C4-2B (cell line): ENCODE measurements around the gene CRISPLD2.

Experiments used
- H3K27ac ChIP-seq: fragments of 450-650 bp; 2 replicates; pipeline ENCODE4 v1.5.1; 2017
- ZFX ChIP-seq: fragments of 450-650 bp; IDR thresholded peaks from 2 replicates; pipeline ENCODE4 v1.6.1; 2017
- TF ChIP-seq, protein P1 (sequence below): fragments of 450-650 bp; conservative IDR thresholded peaks from 2 replicates; pipeline ENCODE4 v1.5.1; 2017; ENCODE audit warnings: mild to moderate bottlenecking

The CRISPLD2 gene

DNA sequence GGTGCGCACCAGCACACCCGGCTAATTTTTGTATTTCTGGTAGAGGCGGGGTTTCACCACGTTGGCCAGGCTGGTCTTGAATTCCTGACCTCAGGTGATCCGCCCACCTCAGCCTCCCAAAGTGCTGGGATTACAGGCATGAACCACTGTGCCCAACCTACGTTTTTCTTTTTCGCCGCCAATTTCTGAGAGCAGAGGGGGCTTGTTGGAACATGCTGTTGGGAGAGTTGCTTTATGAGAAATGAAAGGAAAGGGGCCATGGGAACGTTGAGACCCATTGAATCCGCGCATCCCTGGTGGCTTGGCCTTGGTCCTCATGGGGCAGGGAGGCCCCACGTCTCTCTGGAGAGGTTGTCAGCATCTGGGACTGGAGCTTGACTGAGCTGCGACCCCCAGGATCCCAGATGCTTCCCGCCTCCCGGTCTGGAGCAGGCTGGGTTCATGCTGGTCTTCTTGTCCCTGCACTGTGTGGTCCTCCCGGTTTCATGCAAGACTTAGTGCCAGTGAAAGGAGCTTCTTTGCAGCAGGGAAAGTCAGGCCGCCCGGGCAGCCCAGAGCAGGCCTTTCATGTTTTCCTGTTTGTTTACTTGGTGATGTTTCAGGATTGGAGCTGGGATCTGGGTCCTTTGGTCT is 22.8 kb downstream of the CRISPLD2 start:
- no peak for TF ChIP-seq ZFX
- TF ChIP-seq, protein P1, sequence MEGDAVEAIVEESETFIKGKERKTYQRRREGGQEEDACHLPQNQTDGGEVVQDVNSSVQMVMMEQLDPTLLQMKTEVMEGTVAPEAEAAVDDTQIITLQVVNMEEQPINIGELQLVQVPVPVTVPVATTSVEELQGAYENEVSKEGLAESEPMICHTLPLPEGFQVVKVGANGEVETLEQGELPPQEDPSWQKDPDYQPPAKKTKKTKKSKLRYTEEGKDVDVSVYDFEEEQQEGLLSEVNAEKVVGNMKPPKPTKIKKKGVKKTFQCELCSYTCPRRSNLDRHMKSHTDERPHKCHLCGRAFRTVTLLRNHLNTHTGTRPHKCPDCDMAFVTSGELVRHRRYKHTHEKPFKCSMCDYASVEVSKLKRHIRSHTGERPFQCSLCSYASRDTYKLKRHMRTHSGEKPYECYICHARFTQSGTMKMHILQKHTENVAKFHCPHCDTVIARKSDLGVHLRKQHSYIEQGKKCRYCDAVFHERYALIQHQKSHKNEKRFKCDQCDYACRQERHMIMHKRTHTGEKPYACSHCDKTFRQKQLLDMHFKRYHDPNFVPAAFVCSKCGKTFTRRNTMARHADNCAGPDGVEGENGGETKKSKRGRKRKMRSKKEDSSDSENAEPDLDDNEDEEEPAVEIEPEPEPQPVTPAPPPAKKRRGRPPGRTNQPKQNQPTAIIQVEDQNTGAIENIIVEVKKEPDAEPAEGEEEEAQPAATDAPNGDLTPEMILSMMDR = no peak
- no peak overlapping the region for H3K27ac ChIP-seq

DNA sequence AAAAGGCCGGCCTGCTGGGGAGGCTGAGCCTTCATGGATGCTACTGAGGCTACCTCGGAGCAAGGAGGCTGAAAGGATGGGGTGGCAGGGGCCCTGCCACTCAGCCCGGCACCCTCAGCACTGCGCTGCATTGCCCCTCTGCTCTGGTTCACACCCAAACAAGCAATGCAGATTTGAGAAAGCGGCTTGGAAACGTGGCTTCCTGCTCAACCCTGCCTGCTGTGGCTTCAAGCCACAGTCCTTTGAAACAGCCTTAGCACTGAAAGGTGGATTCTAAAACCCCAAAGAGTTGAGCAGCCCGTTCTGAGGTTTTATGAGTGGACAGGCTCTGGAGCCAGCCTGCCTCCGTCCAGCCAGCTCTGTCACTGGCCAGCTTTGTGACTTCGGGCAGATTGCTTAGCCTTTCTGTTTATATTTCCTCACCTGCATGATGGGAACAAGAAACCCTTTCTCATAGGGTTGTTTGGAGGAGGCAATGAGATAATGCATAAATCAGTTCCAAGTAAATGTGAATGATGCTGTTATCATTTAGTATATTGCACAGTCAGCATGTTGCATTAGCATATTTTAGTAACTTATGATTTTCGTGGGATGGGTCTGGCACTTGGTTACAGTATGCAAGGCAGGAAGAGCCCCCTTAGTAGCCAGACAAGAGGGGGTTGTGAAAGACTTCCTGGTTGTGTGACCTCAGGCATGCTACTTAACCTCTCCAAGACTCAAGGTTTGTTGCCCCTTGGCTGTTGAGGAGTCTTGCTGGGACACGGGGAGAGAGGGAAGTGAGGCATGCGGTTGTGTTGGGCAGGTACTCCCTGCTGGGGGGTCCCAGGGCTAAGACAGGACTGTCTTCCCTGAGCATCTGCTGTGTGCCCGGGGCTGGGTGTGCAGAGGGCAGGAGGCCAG is 23.6 kb downstream of the CRISPLD2 start:
- no peak for TF ChIP-seq ZFX
- TF ChIP-seq, protein P1 = no peak
- H3K27ac ChIP-seq = no peak overlapping the region

DNA sequence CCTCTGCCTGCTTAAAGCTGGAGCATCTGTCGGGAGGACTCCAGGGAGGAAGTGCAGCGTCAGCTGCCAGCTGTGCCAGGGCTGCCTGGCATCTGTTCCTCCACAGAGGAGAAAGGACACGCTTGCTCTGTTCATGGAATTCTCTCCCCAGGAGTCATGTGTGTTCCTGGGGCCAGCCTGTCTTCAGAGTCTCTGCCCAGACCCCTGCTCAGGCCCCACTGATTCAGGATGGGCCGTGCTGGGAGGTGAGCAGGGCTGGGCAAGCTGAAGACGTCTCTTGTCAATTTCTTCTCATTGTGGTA is 24.2 kb downstream of the CRISPLD2 start:
- no peak overlapping the region for H3K27ac ChIP-seq
- TF ChIP-seq, protein P1 = no peak
- TF ChIP-seq ZFX = no peak

DNA sequence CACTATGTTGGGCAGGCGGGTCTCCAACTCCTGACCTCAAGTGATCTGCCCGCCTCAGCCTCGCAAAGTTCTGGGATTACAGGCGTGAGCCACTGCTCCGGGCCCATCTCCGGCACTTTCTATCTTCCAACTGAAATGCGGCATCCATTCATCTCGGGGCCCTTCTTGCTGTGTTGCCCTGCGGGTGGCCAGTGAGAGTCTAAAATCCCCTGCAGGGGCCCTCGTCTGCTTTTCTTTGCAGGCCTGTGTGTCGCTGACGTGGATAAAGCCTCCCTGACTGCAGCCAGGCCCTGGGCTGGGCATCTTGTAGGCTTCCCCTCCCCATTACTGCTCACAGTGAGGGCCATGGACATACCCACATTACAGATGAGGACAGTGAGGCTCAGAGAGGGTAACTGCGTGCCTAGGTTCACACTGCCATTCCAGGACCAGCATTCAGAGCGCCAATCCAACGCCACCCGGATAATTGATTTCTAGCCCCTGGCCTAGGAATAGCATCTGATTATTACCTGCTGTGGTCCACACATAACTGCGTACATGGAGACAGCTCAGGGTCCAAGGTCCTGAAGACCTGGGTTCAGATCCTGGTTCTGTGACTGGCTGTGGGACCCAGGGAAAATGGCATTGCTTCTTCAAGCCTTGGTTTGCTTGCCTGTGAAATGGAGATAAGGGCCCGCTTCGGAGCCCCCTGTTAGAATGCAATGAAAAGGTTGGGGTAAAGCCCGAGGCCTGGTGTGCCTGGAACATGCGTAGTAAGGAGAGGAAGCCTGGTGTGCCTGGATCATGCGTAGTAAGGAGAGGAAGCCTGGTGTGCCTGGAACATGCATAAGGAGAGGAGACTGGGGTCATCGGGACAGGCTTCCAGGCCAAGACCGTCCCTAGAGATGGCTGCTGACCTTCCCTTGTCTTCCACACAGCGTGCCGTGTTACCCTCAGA is 25.0 kb downstream of the CRISPLD2 start:
- H3K27ac ChIP-seq = no peak overlapping the region
- TF ChIP-seq, protein P1 = no peak
- no peak for TF ChIP-seq ZFX

DNA sequence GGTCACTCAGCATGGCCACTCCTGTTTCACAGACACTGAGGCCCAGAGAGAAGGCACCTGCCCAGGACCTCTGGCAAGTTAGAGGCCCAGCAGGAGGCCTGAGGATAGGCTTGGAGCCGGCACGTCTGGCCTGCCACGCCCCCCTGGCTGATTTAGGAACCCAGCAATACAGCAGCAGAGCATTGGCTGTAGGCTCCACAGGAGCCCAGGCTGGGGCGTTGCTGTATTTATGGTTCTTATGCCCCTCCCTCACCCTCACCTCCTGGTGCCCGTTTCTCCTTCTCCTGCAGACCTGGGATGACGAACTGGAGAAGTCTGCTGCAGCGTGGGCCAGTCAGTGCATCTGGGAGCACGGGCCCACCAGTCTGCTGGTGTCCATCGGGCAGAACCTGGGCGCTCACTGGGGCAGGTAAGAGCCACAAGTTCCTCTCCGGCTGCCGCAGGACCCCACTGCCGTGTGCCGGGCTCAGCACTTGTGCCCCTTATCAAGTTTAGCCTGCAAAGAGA is 25.8 kb downstream of the CRISPLD2 start:
- TF ChIP-seq ZFX = no peak
- TF ChIP-seq, protein P1 = no peak
- H3K27ac ChIP-seq = no peak overlapping the region

DNA sequence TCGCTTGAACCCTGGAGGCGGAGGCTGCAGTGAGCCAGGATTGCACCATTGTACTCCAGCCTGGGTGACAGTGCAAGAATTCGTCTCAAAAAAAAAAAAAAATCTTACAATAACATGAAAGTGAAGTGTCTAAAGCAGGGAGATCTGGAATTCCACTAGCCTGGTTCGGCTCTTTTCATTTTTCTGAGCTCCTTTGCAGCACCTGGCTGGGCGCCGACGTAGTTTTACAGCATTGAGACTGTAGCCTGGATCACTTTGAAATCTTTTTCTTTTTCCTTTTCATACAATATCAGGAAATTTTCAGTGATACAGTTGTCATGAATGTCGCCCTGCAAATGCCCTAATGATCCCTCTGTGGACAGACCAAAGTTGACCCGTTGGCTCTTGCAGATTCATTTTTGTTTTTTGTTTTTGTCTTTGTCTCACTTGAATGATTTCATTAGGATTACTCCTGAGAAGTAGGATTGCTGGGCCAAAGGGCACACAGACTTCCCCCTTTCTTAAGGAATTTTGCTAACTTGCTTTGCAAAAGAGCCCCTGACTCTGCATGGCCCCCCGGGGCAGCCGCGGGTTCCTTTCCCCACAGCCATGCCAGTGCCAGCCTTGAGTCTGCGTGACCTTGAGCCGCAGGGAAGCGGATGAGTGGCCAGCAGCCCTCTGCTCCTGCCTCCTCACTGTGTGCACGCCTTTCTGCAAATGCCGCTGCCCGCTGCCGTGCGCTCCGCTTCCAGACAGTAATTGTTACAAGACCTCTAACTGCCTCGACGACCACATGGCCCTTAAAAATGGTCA is 28.0 kb downstream of the CRISPLD2 start:
- TF ChIP-seq, protein P1 = no peak
- TF ChIP-seq ZFX = no peak
- no peak overlapping the region for H3K27ac ChIP-seq
